OCI-LY3 (cell line): ENCODE measurements around the gene IFNA14.
"Not testable (repeated sequence)": the region's sequence is repeated elsewhere in the genome, so short reads cannot be mapped to it uniquely, and the experiment has no call there.

Experiments used
- H2AFZ ChIP-seq: fragments of 200-600, 300-600 bp; shearing (Covaris generic); 2 replicates; pipeline ENCODE4 v1.6.0; 2014; ENCODE audit warnings: antibody characterized with exemption, low read depth, low read length
- H3K27ac ChIP-seq: fragments of 200-600, 300-600 bp; sonication (generic); 2 replicates; pipeline ENCODE4 v1.5.1; 2014; ENCODE audit warnings: mild to moderate bottlenecking, low read length, moderate library complexity, mixed read lengths
- H3K27me3 ChIP-seq: fragments of 200-600, 300-600 bp; sonication (generic); 2 replicates; pipeline ENCODE4 v1.6.1; 2014; ENCODE audit warnings: low read depth, low read length, mixed read lengths
- H3K36me3 ChIP-seq: fragments of 200-600, 300-600 bp; sonication (generic); replicated peaks from 2 replicates; pipeline ENCODE3; 2014; ENCODE audit warnings: low read depth, low read length, mixed read lengths
- H3K4me1 ChIP-seq: fragments of 300-600, 200-600 bp; sonication (generic); 2 replicates; pipeline ENCODE4 v1.6.1; 2014; ENCODE audit warnings: low read length, mixed read lengths
- H3K4me2 ChIP-seq: fragments of 200-600, 300-600 bp; sonication (generic); 2 replicates; pipeline ENCODE4 v1.6.1; 2014; ENCODE audit warnings: low read length, mixed read lengths
- H3K4me3 ChIP-seq: fragments of 300-600, 200-600 bp; sonication (generic); 2 replicates; pipeline ENCODE4 v1.5.1; 2014; ENCODE audit warnings: antibody characterized with exemption, mild to moderate bottlenecking, low read length, moderate library complexity
- H3K79me2 ChIP-seq: fragments of 300-600, 200-600 bp; shearing (Covaris generic); 2 replicates; pipeline ENCODE4 v1.6.1; 2014; ENCODE audit warnings: mild to moderate bottlenecking, low read length, mixed read lengths
- H3K9ac ChIP-seq: fragments of 300-600, 200-600 bp; shearing (Covaris generic); 2 replicates; pipeline ENCODE4 v1.6.0; 2014; ENCODE audit warnings: mild to moderate bottlenecking, low read length, moderate library complexity
- H3K9me3 ChIP-seq: fragments of 200-600, 300-600 bp; shearing (Covaris generic); 2 replicates; pipeline ENCODE4 v1.6.1; 2014; ENCODE audit warnings: low read length, mixed read lengths; ENCODE audit not compliant: insufficient read depth
- H4K20me1 ChIP-seq: fragments of 200-600, 300-600 bp; sonication (generic); 2 replicates; pipeline ENCODE4 v1.6.1; 2016; ENCODE audit warnings: low read length, mixed read lengths; ENCODE audit not compliant: insufficient read depth
- CTCF ChIP-seq: fragments of 200-600, 300-600 bp; sonication (generic); IDR thresholded peaks from 2 replicates; pipeline ENCODE4 v1.5.1; 2014; ENCODE audit warnings: antibody characterized with exemption, low read length, low read depth
- EZH2phosphoT487 ChIP-seq: fragments of 200-600 bp; shearing (Covaris generic); IDR thresholded peaks from 2 replicates; pipeline ENCODE4 v1.6.1; 2018; ENCODE audit warnings: antibody characterized with exemption, mixed run types, low read depth

The IFNA14 gene

GRCh38 chr9:21210782-21211181, 29.0 kb downstream of the IFNA14 start:
- H3K27ac ChIP-seq, H3K4me2 ChIP-seq, H2AFZ ChIP-seq, H4K20me1 ChIP-seq, H3K4me3 ChIP-seq, H3K36me3 ChIP-seq, H3K9ac ChIP-seq, H3K79me2 ChIP-seq, H3K9me3 ChIP-seq: not testable (repeated sequence)
- H3K4me1 ChIP-seq: peaks cover 18% of the 10 kb centered on the region
- peaks cover 13% of the 10 kb centered on the region; the same call in 1 of the 2 replicates for H3K27me3 ChIP-seq

GRCh38 chr9:21210311-21210710, 29.5 kb downstream of the IFNA14 start:
- H3K9ac ChIP-seq: no peak overlapping the region
- no peak overlapping the region for H3K4me2 ChIP-seq
- no peaks in the 10 kb centered on the region for H3K9me3 ChIP-seq
- H2AFZ ChIP-seq: no peak overlapping the region
- H3K36me3 ChIP-seq: no peaks in the 10 kb centered on the region
- no peak overlapping the region for H3K4me3 ChIP-seq
- peaks cover 20% of the 10 kb centered on the region for H3K4me1 ChIP-seq
- no peak overlapping the region for H3K27ac ChIP-seq
- H3K27me3 ChIP-seq: peaks cover 8% of the 10 kb centered on the region; the same call in 1 of the 2 replicates
- TF ChIP-seq CTCF (no peak), EZH2phosphoT487 (no peak)
- H4K20me1 ChIP-seq: no peaks in the 10 kb centered on the region
- H3K79me2 ChIP-seq: no peaks in the 10 kb centered on the region

- H4K20me1 ChIP-seq, H3K79me2 ChIP-seq, H3K4me2 ChIP-seq, H3K9ac ChIP-seq, H3K27ac ChIP-seq, H3K36me3 ChIP-seq, H3K4me3 ChIP-seq, H3K4me1 ChIP-seq, H2AFZ ChIP-seq, H3K9me3 ChIP-seq: not testable (repeated sequence)
- H3K27me3 ChIP-seq: peaks cover 19% of the 10 kb centered on the region; the same call in 1 of the 2 replicates
These were observed 32.8 kb downstream of the IFNA14 start, which contains the start of gene IFNA10 for GRCh38 chr9:21207043-21207442. TSS of gene IFNA10 (minus strand) at chr9:21207143. CDS start at chr9:21207097, 46 bp downstream.

- TF ChIP-seq CTCF (no peak), EZH2phosphoT487 (no peak)
- Histone ChIP-seq H3K36me3 (no peaks in the 10 kb centered on the region), H3K4me1 (0 out of 2 replicates have a peak, but pooled peaks cover 4% of the 10 kb centered on the region), H3K9ac (no peak overlapping the region), H3K27me3 (peaks cover 26% of the 10 kb centered on the region), H3K27ac (no peak overlapping the region), H2AFZ (no peak overlapping the region), H3K79me2 (no peaks in the 10 kb centered on the region), H3K4me3 (no peak overlapping the region), H3K4me2 (no peak overlapping the region), H3K9me3 (no peaks in the 10 kb centered on the region), H4K20me1 (no peaks in the 10 kb centered on the region)
These were observed 34.6 kb downstream of the IFNA14 start for GRCh38 chr9:21205204-21205603.

- not testable (repeated sequence) for H3K27ac ChIP-seq, H3K9ac ChIP-seq, H3K36me3 ChIP-seq, H3K9me3 ChIP-seq, H3K4me3 ChIP-seq, H3K79me2 ChIP-seq, H2AFZ ChIP-seq, H3K4me2 ChIP-seq, H4K20me1 ChIP-seq
- Histone ChIP-seq H3K27me3 (peaks cover 34% of the 10 kb centered on the region), H3K4me1 (peaks cover 13% of the 10 kb centered on the region)
These were observed 37.7 kb downstream of the IFNA14 start, which contains the start of gene IFNA7 for GRCh38 chr9:21202105-21202504. TSS of gene IFNA7 (minus strand) at chr9:21202205. CDS start at chr9:21202165, 40 bp downstream.
